Liver (tissue), 9 donors: Measurements from ENCODE around the gene ABCC8. TPM values are rescaled to one million over a fixed set of nuclear protein-coding genes. Genes with fewer than 3 reads are reported as not detected.

Source experiments
- DNase-seq: peaks from one replicate; pipeline ENCODE4 v3.0.0-alpha.2; 2017; ENCODE audit warnings: low spot score
- H3K27ac ChIP-seq, 2 donors: one replicate each; pipeline ENCODE4 v1.7.0; 2013; ENCODE audit warnings: inconsistent platforms in 2 of 2, low read length in 2 of 2, control low read depth in 1 of 2, low read depth in 1 of 2, mild to moderate bottlenecking in 1 of 2
- H3K27me3 ChIP-seq, 4 donors: one replicate each; pipeline versions ENCODE4 v1.6.1 to v1.7.0; 2013; ENCODE audit warnings: low read length in 3 of 4, inconsistent platforms in 1 of 4, mild to moderate bottlenecking in 1 of 4, moderate library complexity in 1 of 4; ENCODE audit not compliant: control insufficient read depth in 4 of 4, insufficient read depth in 4 of 4
- H3K36me3 ChIP-seq, 4 donors: one replicate each; pipeline versions ENCODE4 v1.6.1 to v1.7.0; 2013; ENCODE audit warnings: low read length in 3 of 4, mild to moderate bottlenecking in 3 of 4, low read depth in 1 of 4, moderate library complexity in 1 of 4; ENCODE audit not compliant: control insufficient read depth in 4 of 4, insufficient read depth in 3 of 4
- H3K4me1 ChIP-seq, 4 donors: one replicate each; pipeline versions ENCODE4 v1.6.1 to v1.7.0; 2013; ENCODE audit warnings: low read length in 3 of 4, mild to moderate bottlenecking in 3 of 4, moderate library complexity in 1 of 4; ENCODE audit not compliant: control insufficient read depth in 4 of 4, insufficient read depth in 4 of 4
- H3K4me3 ChIP-seq, 3 donors: one replicate each; pipeline versions ENCODE4 v1.6.1 to v1.7.0; 2013; ENCODE audit warnings: low read length in 3 of 3, control low read depth in 1 of 3, low read depth in 1 of 3, mild to moderate bottlenecking in 1 of 3
- H3K9ac ChIP-seq, 2 donors: one replicate each; pipeline ENCODE4 v1.7.0; 2013; ENCODE audit warnings: low read length in 2 of 2, mild to moderate bottlenecking in 2 of 2, moderate library complexity in 2 of 2, control low read depth in 1 of 2, low read depth in 1 of 2
- H3K9me3 ChIP-seq, 4 donors: one replicate each; pipeline versions ENCODE4 v1.6.1 to v1.7.0; 2013; ENCODE audit warnings: low read length in 3 of 4; ENCODE audit not compliant: control insufficient read depth in 4 of 4
- ATF3 ChIP-seq: IDR thresholded peaks from 2 replicates; pipeline ENCODE4 v1.6.1; 2016; ENCODE audit warnings: antibody characterized with exemption
- CTCF ChIP-seq: fragments of 150-350 bp; IDR thresholded peaks from 2 replicates; pipeline ENCODE4 v1.5.1; 2017; ENCODE audit warnings: improper control_type of control experiment, low read depth, low read length; ENCODE audit not compliant: missing input control
- EGR1 ChIP-seq, 2 donors: IDR thresholded peaks; 2 replicates each; pipeline ENCODE4 v1.6.1; 2016 to 2018; ENCODE audit warnings: antibody characterized with exemption in 2 of 2, low read depth in 2 of 2
- FOXA2 ChIP-seq: IDR thresholded peaks from 2 replicates; pipeline ENCODE4 v1.6.1; 2016; ENCODE audit warnings: antibody characterized with exemption
- HNF4A ChIP-seq, 2 donors: conservative IDR thresholded peaks; 2 replicates each; pipeline ENCODE4 v1.6.1; 2016; ENCODE audit warnings: antibody characterized with exemption in 2 of 2, mild to moderate bottlenecking in 2 of 2
- HNF4G ChIP-seq: IDR thresholded peaks from 2 replicates; pipeline ENCODE4 v1.6.1; 2016; ENCODE audit warnings: antibody characterized with exemption
- JUND ChIP-seq, 2 donors: IDR thresholded peaks; 2 replicates each; pipeline ENCODE4 v1.6.1; 2016; ENCODE audit warnings: antibody characterized with exemption in 2 of 2
- MAX ChIP-seq: IDR thresholded peaks from 2 replicates; pipeline ENCODE4 v1.6.1; 2016; ENCODE audit warnings: antibody characterized with exemption
- NR2F2 ChIP-seq: IDR thresholded peaks from 2 replicates; pipeline ENCODE4 v1.6.1; 2016; ENCODE audit warnings: antibody characterized with exemption
- RAD21 ChIP-seq, 2 donors: IDR thresholded peaks; 2 replicates each; pipeline ENCODE4 v1.6.1; 2016; ENCODE audit warnings: antibody characterized with exemption in 2 of 2, mild to moderate bottlenecking in 2 of 2
- REST ChIP-seq: IDR thresholded peaks from 2 replicates; pipeline ENCODE4 v1.6.1; 2016; ENCODE audit warnings: antibody characterized with exemption, mild to moderate bottlenecking
- SP1 ChIP-seq: IDR thresholded peaks from 2 replicates; pipeline ENCODE4 v1.6.1; 2018; ENCODE audit warnings: antibody characterized with exemption, mild to moderate bottlenecking
- TAF1 ChIP-seq: conservative IDR thresholded peaks from 2 replicates; pipeline ENCODE4 v1.6.1; 2016; ENCODE audit warnings: antibody characterized with exemption, mild to moderate bottlenecking
- YY1 ChIP-seq: IDR thresholded peaks from 2 replicates; pipeline ENCODE4 v1.6.1; 2016; ENCODE audit warnings: antibody characterized with exemption, mild to moderate bottlenecking
- ZBTB33 ChIP-seq: IDR thresholded peaks from 2 replicates; pipeline ENCODE4 v1.6.1; 2016; ENCODE audit warnings: antibody characterized with exemption
- WGBS: extraction: QIAGEN DNeasy Blood & Tissue Kit; methylation state at CpG from one replicate; pipeline ENCODE4 v1.1.7; 2013; 5-methylcytosine and 5-hydroxymethylcytosine counted together
- polyA plus RNA-seq, 2 donors: library from polyadenylated mRNA; stranded (reverse) in 1 of 2; unstranded in 1 of 2; fragments of 200-250 nt in 1 of 2; fragments of >200 nt in 1 of 2; fragmentation: Nextera tagmentation in 1 of 2; extraction: Ambion mirVana in 1 of 2; gene quantifications; one replicate each; pipeline versions ENCODE4 v1.2.1 to v1.2.3, GENCODE V29; 2013 to 2015
- total RNA-seq, 2 donors: library from RNA; depleted of rRNA; stranded (reverse); fragments of >200 nt; gene quantifications; one replicate each; pipeline ENCODE4 v1.2.3, GENCODE V29; 2014
- donor health status: healthy.
- donor health status: healthy.
- donor health status: healthy.
- donor health status: healthy.
- donor health status: healthy.

Gene ABCC8
- total and polyA plus RNA-seq, 4 donors: 0.16 to 0.25 TPM; not detected in 2

GRCh38 chr11:17512101-17512500 is 35.5 kb upstream of the ABCC8 start (continued):
- no peak for TF ChIP-seq REST

- DNase-seq: no peak
- Histone ChIP-seq H3K9ac (no peak overlapping the region), H3K36me3 (no peaks in the 10 kb centered on the region), H3K27ac (no peak overlapping the region), H3K27me3 (no peaks in the 10 kb centered on the region), H3K4me1 (no peaks in the 10 kb centered on the region), H3K4me3 (no peak overlapping the region), H3K9me3 (no peaks in the 10 kb centered on the region)
- 57% methylated on average over 3 of the region's 3 CpGs for WGBS
- no peak for TF ChIP-seq YY1
- TF ChIP-seq CTCF: no peak
- no peak for TF ChIP-seq NR2F2
- no peak for TF ChIP-seq HNF4G
- TF ChIP-seq RAD21 (IDR thresholded peaks at IDR 0.05): no peak
- no peak for TF ChIP-seq ATF3
- no peak for TF ChIP-seq ZBTB33
- TF ChIP-seq EGR1 (IDR thresholded peaks at IDR 0.05; ENCODE audit: low read depth in 2 of 2): no peak
These were observed 34.9 kb upstream of the ABCC8 start for GRCh38 chr11:17511571-17511970.

- Histone ChIP-seq H3K36me3 (no peaks in the 10 kb centered on the region), H3K4me3 (no peak overlapping the region), H3K9ac (no peak overlapping the region), H3K27me3 (no peaks in the 10 kb centered on the region), H3K27ac (no peak overlapping the region), H3K4me1 (no peaks in the 10 kb centered on the region), H3K9me3 (no peaks in the 10 kb centered on the region)
- no peak for DNase-seq
- WGBS: 78% methylated on average over 4 of the region's 4 CpGs
- TF ChIP-seq JUND (IDR thresholded peaks at IDR 0.05) (no peak), MAX (no peak), HNF4A (conservative IDR thresholded peaks at IDR 0.05) (no peak), CTCF (no peak), EGR1 (IDR thresholded peaks at IDR 0.05; ENCODE audit: low read depth in 2 of 2) (no peak), FOXA2 (no peak), REST (no peak), YY1 (no peak), TAF1 (no peak), NR2F2 (no peak), ATF3 (no peak), RAD21 (IDR thresholded peaks at IDR 0.05) (no peak), SP1 (no peak)
These were observed 34.0 kb upstream of the ABCC8 start for GRCh38 chr11:17510507-17511206.
